HG02610 (cell line): Measurements from ENCODE around the gene SLC5A11.

Source experiments
- ATAC-seq: cut with Tn5 transposase; IDR thresholded peaks from one replicate; pipeline ENCODE4 v1.9.1; 2021; ENCODE audit warnings: mild to moderate bottlenecking, moderate library complexity; ENCODE audit not compliant: unreplicated experiment

Gene SLC5A11

GRCh38 chr16:24917236-24917635 lies 71.5 kb downstream of the SLC5A11 start:
- no peak for ATAC-seq

GRCh38 chr16:24917891-24918290 lies 72.1 kb downstream of the SLC5A11 start:
- no peak for ATAC-seq

- no peak for ATAC-seq
Measured at GRCh38 chr16:24918641-24919040, 72.9 kb downstream of the SLC5A11 start.

GRCh38 chr16:24919536-24919935 lies 73.8 kb downstream of the SLC5A11 start:
- ATAC-seq, result no peak

- no peak for ATAC-seq
Measured at GRCh38 chr16:24920568-24920967, 74.8 kb downstream of the SLC5A11 start.

GRCh38 chr16:24921229-24921628 lies 75.5 kb downstream of the SLC5A11 start:
- ATAC-seq, result no peak

- no peak for ATAC-seq
Measured at GRCh38 chr16:24925163-24925562, 79.4 kb downstream of the SLC5A11 start.

GRCh38 chr16:24929409-24929808 lies 83.6 kb downstream of the SLC5A11 start:
- no peak for ATAC-seq

- no peak for ATAC-seq
Measured at GRCh38 chr16:24930440-24930839, 84.7 kb downstream of the SLC5A11 start.

GRCh38 chr16:24931091-24931490 lies 85.3 kb downstream of the SLC5A11 start:
- no peak for ATAC-seq

GRCh38 chr16:24935336-24935735 lies 89.6 kb downstream of the SLC5A11 start:
- no peak for ATAC-seq

- no peak for ATAC-seq
Measured at GRCh38 chr16:24936151-24936550, 90.4 kb downstream of the SLC5A11 start.

GRCh38 chr16:24939224-24939623 lies 93.5 kb downstream of the SLC5A11 start:
- no peak for ATAC-seq

- no peak for ATAC-seq
Measured at GRCh38 chr16:24939738-24940137, 94.0 kb downstream of the SLC5A11 start.

GRCh38 chr16:24943471-24943870 lies 97.7 kb downstream of the SLC5A11 start:
- ATAC-seq, result no peak

- ATAC-seq, result no peak
Measured at GRCh38 chr16:24944206-24944605, 98.4 kb downstream of the SLC5A11 start.

GRCh38 chr16:24946155-24946554 lies 100.4 kb downstream of the SLC5A11 start:
- no peak for ATAC-seq

GRCh38 chr16:24950275-24950674 lies 104.5 kb downstream of the SLC5A11 start:
- ATAC-seq, result no peak

- ATAC-seq, result no peak
Measured at GRCh38 chr16:24953306-24953705, 107.5 kb downstream of the SLC5A11 start.

GRCh38 chr16:24953721-24954120 lies 108.0 kb downstream of the SLC5A11 start:
- no peak for ATAC-seq

- ATAC-seq, result no peak
Measured at GRCh38 chr16:24954137-24954536, 108.4 kb downstream of the SLC5A11 start.

GRCh38 chr16:24955975-24956731 lies 110.4 kb downstream of the SLC5A11 start:
- ATAC-seq, result no peak

- no peak for ATAC-seq
Measured at GRCh38 chr16:24957887-24958286, 112.1 kb downstream of the SLC5A11 start.
